A673 (cell line): ENCODE data around the gene UCK1. TPM values are rescaled to one million over a fixed set of nuclear protein-coding genes. Genes with fewer than 3 reads are reported as not detected.

Experiments used
- BruUV-seq: library from RNA; stranded (reverse); fragments of 400-500 nt; replicated peaks from 2 replicates; lab custom pipeline; 2021; lab: Mats Ljungman, UMichigan
- CTCF ChIA-PET: fragments of 300-600 bp; sonication (Branson Sonifier 250); formaldehyde crosslinking; loops from one replicate; lab custom pipeline; 2022; ENCODE audit warnings: antibody characterized with exemption; lab: Charles Lee
- POLR2A ChIA-PET: fragments of 300-600 bp; sonication (Branson Sonifier 250); formaldehyde crosslinking; loops from one replicate; lab custom pipeline; 2022; ENCODE audit warnings: antibody characterized with exemption; ENCODE audit not compliant: low non-redundant PET; lab: Charles Lee
- DNase-seq: peaks from one replicate; pipeline ENCODE4 v3.0.0-alpha.2; 2015; ENCODE audit warnings: low spot score
- H3K27ac ChIP-seq: fragments of 200-600 bp; sonication (generic); 2 replicates; pipeline ENCODE4 v1.5.1; 2016; ENCODE audit warnings: mixed run types, low read depth, mild to moderate bottlenecking, mixed read lengths, antibody characterized with exemption, low read length; ENCODE audit not compliant: poor library complexity, severe bottlenecking
- H3K27me3 ChIP-seq: fragments of 200-600 bp; sonication (generic); replicated peaks from 2 replicates; pipeline ENCODE4 v1.6.1; 2017; ENCODE audit warnings: mixed run types, low read depth, mild to moderate bottlenecking, mixed read lengths, antibody characterized with exemption, low read length; ENCODE audit not compliant: insufficient read depth, poor library complexity
- H3K36me3 ChIP-seq: fragments of 200-600 bp; sonication (generic); 2 replicates; pipeline ENCODE4 v1.6.1; 2016; ENCODE audit warnings: mixed run types, mild to moderate bottlenecking, mixed read lengths, antibody characterized with exemption, low read length; ENCODE audit not compliant: insufficient read depth, poor library complexity, severe bottlenecking
- H3K4me1 ChIP-seq: fragments of 200-600 bp; sonication (generic); 2 replicates; pipeline ENCODE4 v1.6.1; 2017; ENCODE audit warnings: mixed run types, mild to moderate bottlenecking, mixed read lengths, antibody characterized with exemption, low read length; ENCODE audit not compliant: insufficient read depth, poor library complexity, severe bottlenecking
- H3K4me3 ChIP-seq: fragments of 200-600 bp; sonication (generic); 2 replicates; pipeline ENCODE4 v1.5.1; 2016; ENCODE audit warnings: low read depth, mixed run types, mild to moderate bottlenecking, mixed read lengths, low read length; ENCODE audit not compliant: poor library complexity, severe bottlenecking
- H3K9me3 ChIP-seq: fragments of 200-600 bp; sonication (generic); 2 replicates; pipeline ENCODE4 v1.6.1; 2016; ENCODE audit warnings: mixed run types, low read depth, mild to moderate bottlenecking, mixed read lengths, antibody characterized with exemption, low read length; ENCODE audit not compliant: poor library complexity, severe bottlenecking
- EZH2 ChIP-seq: fragments of 200-600 bp; sonication (generic); IDR thresholded peaks from 2 replicates; pipeline ENCODE4 v1.6.1; 2017; ENCODE audit warnings: borderline replicate concordance, low read depth, mild to moderate bottlenecking, mixed read lengths, antibody characterized with exemption, low read length; ENCODE audit not compliant: poor library complexity, severe bottlenecking
- intact Hi-C: fragments of 100-400 bp; cut with micrococcal nuclease; formaldehyde crosslinking; loops from one replicate; pipeline ENCODE4 v1.10.0; 2022; ENCODE audit not compliant: unreplicated experiment
- total RNA-seq: library from RNA; stranded (reverse); gene quantifications from 2 replicates; pipeline ENCODE4 v1.2.3, GENCODE V29; 2021
- TF ChIP-seq, protein P1 (sequence below): fragments of 300-800, 200-600 bp; sonication (generic); conservative IDR thresholded peaks from 2 replicates; pipeline ENCODE4 v1.5.1; 2017; ENCODE audit warnings: low read depth, mild to moderate bottlenecking, antibody characterized with exemption, low read length, moderate library complexity, mixed read lengths

Gene UCK1
- total RNA-seq, 1 experiment from 2014 or later = 51.6 TPM

DNA sequence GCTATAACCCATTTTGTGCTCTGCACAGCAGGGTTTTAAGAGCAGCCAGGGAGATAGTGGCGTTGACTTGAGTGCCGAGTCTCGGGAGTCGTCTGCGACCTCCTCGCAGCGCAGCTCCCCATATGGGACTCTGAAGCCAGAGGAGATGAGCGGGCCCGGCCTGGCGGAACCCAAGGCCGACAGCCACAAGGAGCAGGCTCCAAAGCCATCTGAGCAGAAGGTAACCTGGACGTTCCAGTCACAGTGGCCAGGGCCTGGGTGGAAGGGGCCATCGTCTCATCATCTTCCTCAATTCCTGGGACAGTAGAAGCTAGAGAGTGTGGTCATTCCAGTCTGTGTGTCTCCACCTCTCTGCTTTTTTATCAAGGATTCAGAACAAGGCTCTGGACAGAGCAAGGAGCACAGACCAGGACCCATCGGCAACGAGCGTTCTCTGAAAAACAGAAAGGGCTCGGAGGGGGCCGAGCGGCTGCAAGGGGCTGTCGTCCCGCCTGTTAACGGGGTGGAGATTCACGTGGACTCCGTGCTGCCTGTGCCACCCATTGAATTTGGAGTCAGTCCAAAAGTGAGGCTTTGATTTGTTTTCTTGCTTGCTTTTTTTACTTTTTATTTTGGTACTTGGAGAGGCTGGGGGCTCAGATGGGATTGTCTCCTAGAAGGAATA is 48.6 kb downstream of the UCK1 start:
- Histone ChIP-seq H3K9me3 (no peaks in the 10 kb centered on the region), H3K4me1 (no peaks in the 10 kb centered on the region), H3K4me3 (no peak overlapping the region), H3K27ac (no peak overlapping the region), H3K27me3 (no peaks in the 10 kb centered on the region), H3K36me3 (peaks cover 98% of the 10 kb centered on the region)
- ChIA-PET POLR2A (no interaction called here), CTCF (no interaction called here)
- intact Hi-C loops = no loop called here
- BruUV-seq = no TSS peak
- no peak for DNase-seq
- no peak for TF ChIP-seq EZH2

GRCh38 chr9:131481441-131482342 is 49.4 kb downstream of the UCK1 start:
- Histone ChIP-seq H3K27ac (no peak overlapping the region), H3K27me3 (no peaks in the 10 kb centered on the region), H3K36me3 (peaks cover 98% of the 10 kb centered on the region), H3K4me3 (no peak overlapping the region), H3K4me1 (no peaks in the 10 kb centered on the region), H3K9me3 (no peaks in the 10 kb centered on the region)
- BruUV-seq = no TSS peak
- intact Hi-C loops = no loop called here
- ChIA-PET CTCF (interaction anchor here (0.6 kb wide), 1 partner anchor 1065 kb away, joined by 6 read pairs; no protein-coding TSS in a partner anchor), POLR2A (no interaction called here)
- no peak for DNase-seq
- TF ChIP-seq EZH2 = no peak
- TF ChIP-seq, protein P1, sequence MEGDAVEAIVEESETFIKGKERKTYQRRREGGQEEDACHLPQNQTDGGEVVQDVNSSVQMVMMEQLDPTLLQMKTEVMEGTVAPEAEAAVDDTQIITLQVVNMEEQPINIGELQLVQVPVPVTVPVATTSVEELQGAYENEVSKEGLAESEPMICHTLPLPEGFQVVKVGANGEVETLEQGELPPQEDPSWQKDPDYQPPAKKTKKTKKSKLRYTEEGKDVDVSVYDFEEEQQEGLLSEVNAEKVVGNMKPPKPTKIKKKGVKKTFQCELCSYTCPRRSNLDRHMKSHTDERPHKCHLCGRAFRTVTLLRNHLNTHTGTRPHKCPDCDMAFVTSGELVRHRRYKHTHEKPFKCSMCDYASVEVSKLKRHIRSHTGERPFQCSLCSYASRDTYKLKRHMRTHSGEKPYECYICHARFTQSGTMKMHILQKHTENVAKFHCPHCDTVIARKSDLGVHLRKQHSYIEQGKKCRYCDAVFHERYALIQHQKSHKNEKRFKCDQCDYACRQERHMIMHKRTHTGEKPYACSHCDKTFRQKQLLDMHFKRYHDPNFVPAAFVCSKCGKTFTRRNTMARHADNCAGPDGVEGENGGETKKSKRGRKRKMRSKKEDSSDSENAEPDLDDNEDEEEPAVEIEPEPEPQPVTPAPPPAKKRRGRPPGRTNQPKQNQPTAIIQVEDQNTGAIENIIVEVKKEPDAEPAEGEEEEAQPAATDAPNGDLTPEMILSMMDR = no peak

GRCh38 chr9:131480258-131480657 is 50.8 kb downstream of the UCK1 start:
- intact Hi-C loops = no loop called here
- BruUV-seq = no TSS peak
- ChIA-PET POLR2A (no interaction called here), CTCF (interaction anchor here (0.7 kb wide), 1 partner anchor 130 kb away, joined by 3 read pairs; no protein-coding TSS in a partner anchor)
- Histone ChIP-seq H3K36me3 (peaks cover 98% of the 10 kb centered on the region), H3K4me1 (no peaks in the 10 kb centered on the region), H3K4me3 (no peak overlapping the region), H3K9me3 (no peaks in the 10 kb centered on the region), H3K27me3 (no peaks in the 10 kb centered on the region), H3K27ac (no peak overlapping the region)
- no peak for DNase-seq
- TF ChIP-seq, protein P1 = no peak
- TF ChIP-seq EZH2 = no peak
